SK-N-SH (cell line): ENCODE data around the gene SLC34A3.

Experiments
- EZH2phosphoT487 ChIP-seq: fragments of 200-600 bp; sonication (generic); IDR thresholded peaks from 2 replicates; pipeline ENCODE4 v1.6.1; 2017; ENCODE audit warnings: low read depth, mixed run types, mild to moderate bottlenecking, antibody characterized with exemption, moderate library complexity, borderline replicate concordance
- TF ChIP-seq, protein P1 (sequence below): fragments of 200-600 bp; sonication (generic); IDR thresholded peaks from 2 replicates; pipeline ENCODE4 v1.6.1; 2017; ENCODE audit warnings: antibody characterized with exemption, mild to moderate bottlenecking, moderate library complexity
- TF ChIP-seq, protein P2 (sequence below): IDR thresholded peaks from 2 replicates; pipeline ENCODE4 v1.6.1; 2012; ENCODE audit warnings: mild to moderate bottlenecking, low read depth, low read length, moderate library complexity
- TF ChIP-seq, protein P3 (sequence below): fragments of 150-350 bp; IDR thresholded peaks from 2 replicates; pipeline ENCODE4 v1.6.1; 2017; ENCODE audit warnings: antibody characterized with exemption, low read length, low read depth, borderline replicate concordance

GRCh38 chr9:137221095-137221505, 9.6 kb upstream of the SLC34A3 start:
- TF ChIP-seq, protein P1, sequence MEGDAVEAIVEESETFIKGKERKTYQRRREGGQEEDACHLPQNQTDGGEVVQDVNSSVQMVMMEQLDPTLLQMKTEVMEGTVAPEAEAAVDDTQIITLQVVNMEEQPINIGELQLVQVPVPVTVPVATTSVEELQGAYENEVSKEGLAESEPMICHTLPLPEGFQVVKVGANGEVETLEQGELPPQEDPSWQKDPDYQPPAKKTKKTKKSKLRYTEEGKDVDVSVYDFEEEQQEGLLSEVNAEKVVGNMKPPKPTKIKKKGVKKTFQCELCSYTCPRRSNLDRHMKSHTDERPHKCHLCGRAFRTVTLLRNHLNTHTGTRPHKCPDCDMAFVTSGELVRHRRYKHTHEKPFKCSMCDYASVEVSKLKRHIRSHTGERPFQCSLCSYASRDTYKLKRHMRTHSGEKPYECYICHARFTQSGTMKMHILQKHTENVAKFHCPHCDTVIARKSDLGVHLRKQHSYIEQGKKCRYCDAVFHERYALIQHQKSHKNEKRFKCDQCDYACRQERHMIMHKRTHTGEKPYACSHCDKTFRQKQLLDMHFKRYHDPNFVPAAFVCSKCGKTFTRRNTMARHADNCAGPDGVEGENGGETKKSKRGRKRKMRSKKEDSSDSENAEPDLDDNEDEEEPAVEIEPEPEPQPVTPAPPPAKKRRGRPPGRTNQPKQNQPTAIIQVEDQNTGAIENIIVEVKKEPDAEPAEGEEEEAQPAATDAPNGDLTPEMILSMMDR, result no peak
- no peak for TF ChIP-seq EZH2phosphoT487
- TF ChIP-seq, protein P2, sequence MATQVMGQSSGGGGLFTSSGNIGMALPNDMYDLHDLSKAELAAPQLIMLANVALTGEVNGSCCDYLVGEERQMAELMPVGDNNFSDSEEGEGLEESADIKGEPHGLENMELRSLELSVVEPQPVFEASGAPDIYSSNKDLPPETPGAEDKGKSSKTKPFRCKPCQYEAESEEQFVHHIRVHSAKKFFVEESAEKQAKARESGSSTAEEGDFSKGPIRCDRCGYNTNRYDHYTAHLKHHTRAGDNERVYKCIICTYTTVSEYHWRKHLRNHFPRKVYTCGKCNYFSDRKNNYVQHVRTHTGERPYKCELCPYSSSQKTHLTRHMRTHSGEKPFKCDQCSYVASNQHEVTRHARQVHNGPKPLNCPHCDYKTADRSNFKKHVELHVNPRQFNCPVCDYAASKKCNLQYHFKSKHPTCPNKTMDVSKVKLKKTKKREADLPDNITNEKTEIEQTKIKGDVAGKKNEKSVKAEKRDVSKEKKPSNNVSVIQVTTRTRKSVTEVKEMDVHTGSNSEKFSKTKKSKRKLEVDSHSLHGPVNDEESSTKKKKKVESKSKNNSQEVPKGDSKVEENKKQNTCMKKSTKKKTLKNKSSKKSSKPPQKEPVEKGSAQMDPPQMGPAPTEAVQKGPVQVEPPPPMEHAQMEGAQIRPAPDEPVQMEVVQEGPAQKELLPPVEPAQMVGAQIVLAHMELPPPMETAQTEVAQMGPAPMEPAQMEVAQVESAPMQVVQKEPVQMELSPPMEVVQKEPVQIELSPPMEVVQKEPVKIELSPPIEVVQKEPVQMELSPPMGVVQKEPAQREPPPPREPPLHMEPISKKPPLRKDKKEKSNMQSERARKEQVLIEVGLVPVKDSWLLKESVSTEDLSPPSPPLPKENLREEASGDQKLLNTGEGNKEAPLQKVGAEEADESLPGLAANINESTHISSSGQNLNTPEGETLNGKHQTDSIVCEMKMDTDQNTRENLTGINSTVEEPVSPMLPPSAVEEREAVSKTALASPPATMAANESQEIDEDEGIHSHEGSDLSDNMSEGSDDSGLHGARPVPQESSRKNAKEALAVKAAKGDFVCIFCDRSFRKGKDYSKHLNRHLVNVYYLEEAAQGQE, result no peak
- TF ChIP-seq, protein P3, sequence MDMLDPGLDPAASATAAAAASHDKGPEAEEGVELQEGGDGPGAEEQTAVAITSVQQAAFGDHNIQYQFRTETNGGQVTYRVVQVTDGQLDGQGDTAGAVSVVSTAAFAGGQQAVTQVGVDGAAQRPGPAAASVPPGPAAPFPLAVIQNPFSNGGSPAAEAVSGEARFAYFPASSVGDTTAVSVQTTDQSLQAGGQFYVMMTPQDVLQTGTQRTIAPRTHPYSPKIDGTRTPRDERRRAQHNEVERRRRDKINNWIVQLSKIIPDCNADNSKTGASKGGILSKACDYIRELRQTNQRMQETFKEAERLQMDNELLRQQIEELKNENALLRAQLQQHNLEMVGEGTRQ, result no peak
